ENCODE measurements around the gene ALK. TPM values are rescaled to one million over a fixed set of nuclear protein-coding genes. Genes with fewer than 3 reads are reported as not detected.

ALK gene
- total RNA-seq, 2 donors from 2014 or later, result 0.13 to 0.46 TPM

DNA sequence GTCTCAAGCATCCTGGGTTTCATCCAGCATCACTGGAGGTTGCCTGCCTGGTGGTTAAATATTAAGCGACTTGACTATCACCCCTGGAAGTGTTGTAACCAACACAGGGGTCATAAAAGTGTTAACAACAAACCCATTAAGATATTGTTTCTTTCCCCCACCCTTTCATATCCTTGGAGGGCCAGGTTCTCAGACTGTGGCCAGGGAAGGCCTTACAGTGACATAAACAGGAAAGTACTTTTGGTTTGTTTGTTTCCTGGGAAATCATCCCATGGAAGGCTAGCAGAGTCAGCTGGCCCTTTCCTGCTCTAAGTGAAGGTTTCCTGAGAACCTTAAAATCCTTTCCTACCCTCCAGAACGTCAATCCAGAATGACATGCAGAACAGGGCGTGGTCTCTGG is 645.2 kb downstream of the ALK start:
- Histone ChIP-seq H3K36me3 (ENCODE audit: control insufficient read depth, insufficient read depth, low read length) (no peaks in the 10 kb centered on the region), H3K27ac (ENCODE audit: low read depth, low read length) (no peak overlapping the region), H3K27me3 (ENCODE audit: control insufficient read depth, insufficient read depth, low read length, poor library complexity, severe bottlenecking) (no peaks in the 10 kb centered on the region), H3K4me3 (ENCODE audit: low read length) (no peak overlapping the region), H3K4me1 (ENCODE audit: control insufficient read depth, insufficient read depth, low read length) (peaks cover 12% of the 10 kb centered on the region), H3K9me3 (ENCODE audit: control insufficient read depth, low read length) (no peaks in the 10 kb centered on the region), H3K9ac (ENCODE audit: extremely low read depth, low read length, poor library complexity, severe bottlenecking) (no peak overlapping the region)
- Mint-ChIP-seq H3K9me3 (no peaks in the 10 kb centered on the region), H3K4me3 (no peak overlapping the region), H3K27ac (no peak overlapping the region), H3K36me3 (ENCODE audit: low read depth) (no peaks in the 10 kb centered on the region), H3K4me1 (peaks cover 42% of the 10 kb centered on the region), H3K27me3 (ENCODE audit: insufficient read depth) (peaks cover 20% of the 10 kb centered on the region)
- no peak for TF ChIP-seq CTCF (conservative IDR thresholded peaks at IDR 0.05)
- DNase-seq, result peak; percentile 9
- WGBS, 2 experiments (ENCODE audit: insufficient coverage in 1 of 2, insufficient read length in 1 of 2), result 88 to 90% methylated on average over 2 to 3 of the region's 3 CpGs

DNA sequence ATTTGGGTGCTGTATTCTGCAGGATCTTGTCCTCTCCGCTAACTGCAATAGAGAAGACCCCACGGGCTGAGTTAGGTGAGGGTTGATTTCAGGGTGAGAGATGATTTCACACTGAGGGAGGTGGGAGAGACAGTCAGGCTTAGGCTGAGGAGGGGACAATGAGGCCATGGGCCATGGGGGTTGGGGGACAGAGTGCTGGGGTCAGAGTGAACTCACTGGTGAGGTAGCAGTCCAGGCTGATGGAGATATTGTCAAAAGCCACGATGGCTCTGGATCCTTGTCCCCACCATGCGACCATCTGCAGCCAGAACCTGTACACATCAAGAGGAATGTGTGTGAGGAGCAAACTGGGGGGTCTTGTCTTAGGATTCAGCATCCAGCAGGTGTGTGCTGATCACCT is 646.2 kb downstream of the ALK start:
- no peaks in the 10 kb centered on the region for H3K36me3 ChIP-seq (ENCODE audit: control insufficient read depth, insufficient read depth, low read length)
- H3K27me3 Mint-ChIP-seq (ENCODE audit: insufficient read depth), result peaks cover 20% of the 10 kb centered on the region
- no peak for TF ChIP-seq CTCF (conservative IDR thresholded peaks at IDR 0.05)
- peaks cover 48% of the 10 kb centered on the region for H3K4me1 Mint-ChIP-seq
- no peak overlapping the region for H3K9ac ChIP-seq (ENCODE audit: extremely low read depth, low read length, poor library complexity, severe bottlenecking)
- H3K27me3 ChIP-seq (ENCODE audit: control insufficient read depth, insufficient read depth, low read length, poor library complexity, severe bottlenecking), result no peaks in the 10 kb centered on the region
- no peak overlapping the region for H3K4me3 Mint-ChIP-seq
- H3K9me3 Mint-ChIP-seq, result no peaks in the 10 kb centered on the region
- 98 to 100% methylated on average over 3 to 4 of the region's 4 CpGs for WGBS, 2 experiments (ENCODE audit: insufficient coverage in 1 of 2, insufficient read length in 1 of 2)
- no peak overlapping the region for H3K4me3 ChIP-seq (ENCODE audit: low read length)
- no peak for DNase-seq
- no peak overlapping the region for H3K27ac ChIP-seq (ENCODE audit: low read depth, low read length)
- H3K36me3 Mint-ChIP-seq (ENCODE audit: low read depth), result no peaks in the 10 kb centered on the region
- no peaks in the 10 kb centered on the region for H3K9me3 ChIP-seq (ENCODE audit: control insufficient read depth, low read length)
- peaks cover 12% of the 10 kb centered on the region for H3K4me1 ChIP-seq (ENCODE audit: control insufficient read depth, insufficient read depth, low read length)
- no peak overlapping the region for H3K27ac Mint-ChIP-seq

DNA sequence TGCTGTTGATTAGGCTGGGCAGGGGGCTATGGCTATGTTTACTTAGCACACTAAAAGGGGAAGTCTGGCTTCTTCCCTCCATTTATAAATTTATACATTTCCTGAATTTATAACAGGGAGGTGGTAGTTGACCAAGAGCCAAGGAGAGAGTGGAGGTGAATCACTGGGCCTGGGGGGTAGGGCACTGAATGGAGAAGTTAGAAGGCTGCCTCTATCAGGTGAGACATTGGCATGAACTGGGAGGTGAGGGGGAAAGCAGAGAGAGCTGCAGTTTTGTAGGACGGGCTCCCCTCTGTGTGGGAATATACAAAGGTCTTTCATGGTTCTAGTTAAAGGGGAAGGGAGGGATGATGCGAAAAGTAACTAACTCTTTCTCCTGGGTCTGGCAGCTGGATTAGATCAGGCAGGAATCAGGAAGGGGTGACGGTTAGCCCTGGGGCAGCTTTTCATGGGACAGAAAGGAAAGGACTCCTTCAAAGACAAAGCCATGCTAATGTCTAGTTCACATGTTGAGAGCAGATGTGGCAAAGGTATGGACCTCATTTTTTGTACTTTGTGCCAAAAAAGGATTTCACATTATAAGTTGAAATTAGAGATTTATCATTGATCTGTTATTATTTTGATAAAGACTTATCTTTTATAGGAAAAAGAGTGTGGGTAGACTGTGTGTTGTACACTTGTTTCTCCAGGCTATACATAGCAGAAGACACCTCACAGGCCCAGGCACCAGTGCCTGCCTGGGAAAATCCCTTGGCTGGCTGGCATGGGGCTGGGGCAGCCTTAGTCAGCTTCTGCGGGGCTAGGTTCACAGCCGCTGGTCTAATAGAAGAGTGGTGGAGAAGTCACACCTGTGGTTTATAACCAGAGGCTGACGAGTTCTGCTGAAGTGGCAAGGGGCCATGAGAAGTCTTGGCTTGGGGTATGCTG is 647.4 kb downstream of the ALK start:
- Mint-ChIP-seq H3K36me3 (ENCODE audit: low read depth) (no peaks in the 10 kb centered on the region), H3K9me3 (no peaks in the 10 kb centered on the region), H3K27ac (no peak overlapping the region), H3K4me1 (peaks cover 49% of the 10 kb centered on the region), H3K4me3 (no peak overlapping the region), H3K27me3 (ENCODE audit: insufficient read depth) (peaks cover 15% of the 10 kb centered on the region)
- peaks cover 12% of the 10 kb centered on the region for H3K4me1 ChIP-seq (ENCODE audit: control insufficient read depth, insufficient read depth, low read length)
- no peak for TF ChIP-seq CTCF (conservative IDR thresholded peaks at IDR 0.05)
- H3K36me3 ChIP-seq (ENCODE audit: control insufficient read depth, insufficient read depth, low read length), result no peaks in the 10 kb centered on the region
- H3K9me3 ChIP-seq (ENCODE audit: control insufficient read depth, low read length), result no peaks in the 10 kb centered on the region
- H3K27me3 ChIP-seq (ENCODE audit: control insufficient read depth, insufficient read depth, low read length, poor library complexity, severe bottlenecking), result no peaks in the 10 kb centered on the region
- H3K9ac ChIP-seq (ENCODE audit: extremely low read depth, low read length, poor library complexity, severe bottlenecking), result no peak overlapping the region
- no peak overlapping the region for H3K27ac ChIP-seq (ENCODE audit: low read depth, low read length)
- WGBS, 2 experiments (ENCODE audit: insufficient coverage in 1 of 2, insufficient read length in 1 of 2), result 90 to 100% methylated on average over 1 to 6 of the region's 6 CpGs
- H3K4me3 ChIP-seq (ENCODE audit: low read length), result no peak overlapping the region
- peak; percentile 43 for DNase-seq
